ENCODE measurements around the gene SEL1L. TPM values are rescaled to one million over a fixed set of nuclear protein-coding genes. Genes with fewer than 3 reads are reported as not detected.

Gene SEL1L
- total and polyA plus RNA-seq, 2 experiments from 2014 or later = 20.6 to 22.6 TPM

DNA sequence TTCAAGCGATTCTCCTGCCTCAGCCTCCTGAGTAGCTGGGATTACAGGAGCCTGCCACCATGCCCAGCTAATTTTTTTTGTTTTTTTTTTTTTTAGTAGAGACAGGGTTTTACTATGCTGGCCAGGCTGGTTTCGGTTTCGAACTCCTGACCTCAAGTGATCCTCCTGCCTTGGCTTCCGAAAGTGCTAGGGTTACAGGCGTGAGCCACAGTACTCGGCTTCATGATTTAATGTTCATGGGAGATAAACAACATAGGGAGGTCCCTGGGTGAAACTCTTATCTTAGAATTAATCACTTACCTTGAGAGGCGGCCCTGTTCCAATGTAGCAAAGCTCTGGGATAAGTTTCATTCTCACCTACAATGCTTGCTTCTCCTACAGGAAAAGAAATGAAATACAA, 48.3 kb downstream of the SEL1L start:
- Histone ChIP-seq H3F3A (replicated peaks; ENCODE audit: low read depth) (no peaks in the 10 kb centered on the region), H3K9me2 (ENCODE audit: insufficient read depth) (no peaks in the 10 kb centered on the region), H2AFZ (no peak overlapping the region), H3K27me3 (ENCODE audit: insufficient read depth) (no peaks in the 10 kb centered on the region), H3K4me3 (no peak overlapping the region), H3K36me3 (ENCODE audit: insufficient read depth) (peaks cover 33% of the 10 kb centered on the region), H3K4me2 (no peak overlapping the region), H3K27ac (ENCODE audit: low read depth) (no peak overlapping the region), H3K79me2 (replicated peaks; ENCODE audit: insufficient read depth) (no peaks in the 10 kb centered on the region), H4K20me1 (replicated peaks; ENCODE audit: insufficient read depth) (no peaks in the 10 kb centered on the region), H3K4me1 (ENCODE audit: insufficient read depth) (no peaks in the 10 kb centered on the region)
- TF ChIP-seq CREB1 (CRISPR knock-in tag; IDR thresholded peaks at IDR 0.05; ENCODE audit: low read depth) (no peak), JUNB (IDR thresholded peaks at IDR 0.05; ENCODE audit: unreplicated experiment) (no peak), NANOG (IDR thresholded peaks at IDR 0.05; ENCODE audit: borderline replicate concordance) (no peak), ZNF114 (CRISPR knock-in tag; IDR thresholded peaks at IDR 0.05) (no peak), EZH2phosphoT487 (IDR thresholded peaks at IDR 0.05; ENCODE audit: unreplicated experiment) (no peak), EZH2 (IDR thresholded peaks at IDR 0.05; ENCODE audit: low read depth, unreplicated experiment) (no peak), ZNF331 (CRISPR knock-in tag; IDR thresholded peaks at IDR 0.05; ENCODE audit: low read depth) (no peak), POLR2AphosphoS5 (IDR thresholded peaks at IDR 0.05; ENCODE audit: low read depth) (no peak), STAT1 (IDR thresholded peaks at IDR 0.05; ENCODE audit: unreplicated experiment) (no peak)
- TF ChIP-seq, protein P1, sequence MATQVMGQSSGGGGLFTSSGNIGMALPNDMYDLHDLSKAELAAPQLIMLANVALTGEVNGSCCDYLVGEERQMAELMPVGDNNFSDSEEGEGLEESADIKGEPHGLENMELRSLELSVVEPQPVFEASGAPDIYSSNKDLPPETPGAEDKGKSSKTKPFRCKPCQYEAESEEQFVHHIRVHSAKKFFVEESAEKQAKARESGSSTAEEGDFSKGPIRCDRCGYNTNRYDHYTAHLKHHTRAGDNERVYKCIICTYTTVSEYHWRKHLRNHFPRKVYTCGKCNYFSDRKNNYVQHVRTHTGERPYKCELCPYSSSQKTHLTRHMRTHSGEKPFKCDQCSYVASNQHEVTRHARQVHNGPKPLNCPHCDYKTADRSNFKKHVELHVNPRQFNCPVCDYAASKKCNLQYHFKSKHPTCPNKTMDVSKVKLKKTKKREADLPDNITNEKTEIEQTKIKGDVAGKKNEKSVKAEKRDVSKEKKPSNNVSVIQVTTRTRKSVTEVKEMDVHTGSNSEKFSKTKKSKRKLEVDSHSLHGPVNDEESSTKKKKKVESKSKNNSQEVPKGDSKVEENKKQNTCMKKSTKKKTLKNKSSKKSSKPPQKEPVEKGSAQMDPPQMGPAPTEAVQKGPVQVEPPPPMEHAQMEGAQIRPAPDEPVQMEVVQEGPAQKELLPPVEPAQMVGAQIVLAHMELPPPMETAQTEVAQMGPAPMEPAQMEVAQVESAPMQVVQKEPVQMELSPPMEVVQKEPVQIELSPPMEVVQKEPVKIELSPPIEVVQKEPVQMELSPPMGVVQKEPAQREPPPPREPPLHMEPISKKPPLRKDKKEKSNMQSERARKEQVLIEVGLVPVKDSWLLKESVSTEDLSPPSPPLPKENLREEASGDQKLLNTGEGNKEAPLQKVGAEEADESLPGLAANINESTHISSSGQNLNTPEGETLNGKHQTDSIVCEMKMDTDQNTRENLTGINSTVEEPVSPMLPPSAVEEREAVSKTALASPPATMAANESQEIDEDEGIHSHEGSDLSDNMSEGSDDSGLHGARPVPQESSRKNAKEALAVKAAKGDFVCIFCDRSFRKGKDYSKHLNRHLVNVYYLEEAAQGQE (IDR thresholded peaks at IDR 0.05; ENCODE audit: unreplicated experiment) = no peak
- TF ChIP-seq, protein P2, sequence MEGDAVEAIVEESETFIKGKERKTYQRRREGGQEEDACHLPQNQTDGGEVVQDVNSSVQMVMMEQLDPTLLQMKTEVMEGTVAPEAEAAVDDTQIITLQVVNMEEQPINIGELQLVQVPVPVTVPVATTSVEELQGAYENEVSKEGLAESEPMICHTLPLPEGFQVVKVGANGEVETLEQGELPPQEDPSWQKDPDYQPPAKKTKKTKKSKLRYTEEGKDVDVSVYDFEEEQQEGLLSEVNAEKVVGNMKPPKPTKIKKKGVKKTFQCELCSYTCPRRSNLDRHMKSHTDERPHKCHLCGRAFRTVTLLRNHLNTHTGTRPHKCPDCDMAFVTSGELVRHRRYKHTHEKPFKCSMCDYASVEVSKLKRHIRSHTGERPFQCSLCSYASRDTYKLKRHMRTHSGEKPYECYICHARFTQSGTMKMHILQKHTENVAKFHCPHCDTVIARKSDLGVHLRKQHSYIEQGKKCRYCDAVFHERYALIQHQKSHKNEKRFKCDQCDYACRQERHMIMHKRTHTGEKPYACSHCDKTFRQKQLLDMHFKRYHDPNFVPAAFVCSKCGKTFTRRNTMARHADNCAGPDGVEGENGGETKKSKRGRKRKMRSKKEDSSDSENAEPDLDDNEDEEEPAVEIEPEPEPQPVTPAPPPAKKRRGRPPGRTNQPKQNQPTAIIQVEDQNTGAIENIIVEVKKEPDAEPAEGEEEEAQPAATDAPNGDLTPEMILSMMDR (conservative IDR thresholded peaks at IDR 0.05; ENCODE audit: low read depth in 2 of 2) = no peak
- TF ChIP-seq, protein P3, sequence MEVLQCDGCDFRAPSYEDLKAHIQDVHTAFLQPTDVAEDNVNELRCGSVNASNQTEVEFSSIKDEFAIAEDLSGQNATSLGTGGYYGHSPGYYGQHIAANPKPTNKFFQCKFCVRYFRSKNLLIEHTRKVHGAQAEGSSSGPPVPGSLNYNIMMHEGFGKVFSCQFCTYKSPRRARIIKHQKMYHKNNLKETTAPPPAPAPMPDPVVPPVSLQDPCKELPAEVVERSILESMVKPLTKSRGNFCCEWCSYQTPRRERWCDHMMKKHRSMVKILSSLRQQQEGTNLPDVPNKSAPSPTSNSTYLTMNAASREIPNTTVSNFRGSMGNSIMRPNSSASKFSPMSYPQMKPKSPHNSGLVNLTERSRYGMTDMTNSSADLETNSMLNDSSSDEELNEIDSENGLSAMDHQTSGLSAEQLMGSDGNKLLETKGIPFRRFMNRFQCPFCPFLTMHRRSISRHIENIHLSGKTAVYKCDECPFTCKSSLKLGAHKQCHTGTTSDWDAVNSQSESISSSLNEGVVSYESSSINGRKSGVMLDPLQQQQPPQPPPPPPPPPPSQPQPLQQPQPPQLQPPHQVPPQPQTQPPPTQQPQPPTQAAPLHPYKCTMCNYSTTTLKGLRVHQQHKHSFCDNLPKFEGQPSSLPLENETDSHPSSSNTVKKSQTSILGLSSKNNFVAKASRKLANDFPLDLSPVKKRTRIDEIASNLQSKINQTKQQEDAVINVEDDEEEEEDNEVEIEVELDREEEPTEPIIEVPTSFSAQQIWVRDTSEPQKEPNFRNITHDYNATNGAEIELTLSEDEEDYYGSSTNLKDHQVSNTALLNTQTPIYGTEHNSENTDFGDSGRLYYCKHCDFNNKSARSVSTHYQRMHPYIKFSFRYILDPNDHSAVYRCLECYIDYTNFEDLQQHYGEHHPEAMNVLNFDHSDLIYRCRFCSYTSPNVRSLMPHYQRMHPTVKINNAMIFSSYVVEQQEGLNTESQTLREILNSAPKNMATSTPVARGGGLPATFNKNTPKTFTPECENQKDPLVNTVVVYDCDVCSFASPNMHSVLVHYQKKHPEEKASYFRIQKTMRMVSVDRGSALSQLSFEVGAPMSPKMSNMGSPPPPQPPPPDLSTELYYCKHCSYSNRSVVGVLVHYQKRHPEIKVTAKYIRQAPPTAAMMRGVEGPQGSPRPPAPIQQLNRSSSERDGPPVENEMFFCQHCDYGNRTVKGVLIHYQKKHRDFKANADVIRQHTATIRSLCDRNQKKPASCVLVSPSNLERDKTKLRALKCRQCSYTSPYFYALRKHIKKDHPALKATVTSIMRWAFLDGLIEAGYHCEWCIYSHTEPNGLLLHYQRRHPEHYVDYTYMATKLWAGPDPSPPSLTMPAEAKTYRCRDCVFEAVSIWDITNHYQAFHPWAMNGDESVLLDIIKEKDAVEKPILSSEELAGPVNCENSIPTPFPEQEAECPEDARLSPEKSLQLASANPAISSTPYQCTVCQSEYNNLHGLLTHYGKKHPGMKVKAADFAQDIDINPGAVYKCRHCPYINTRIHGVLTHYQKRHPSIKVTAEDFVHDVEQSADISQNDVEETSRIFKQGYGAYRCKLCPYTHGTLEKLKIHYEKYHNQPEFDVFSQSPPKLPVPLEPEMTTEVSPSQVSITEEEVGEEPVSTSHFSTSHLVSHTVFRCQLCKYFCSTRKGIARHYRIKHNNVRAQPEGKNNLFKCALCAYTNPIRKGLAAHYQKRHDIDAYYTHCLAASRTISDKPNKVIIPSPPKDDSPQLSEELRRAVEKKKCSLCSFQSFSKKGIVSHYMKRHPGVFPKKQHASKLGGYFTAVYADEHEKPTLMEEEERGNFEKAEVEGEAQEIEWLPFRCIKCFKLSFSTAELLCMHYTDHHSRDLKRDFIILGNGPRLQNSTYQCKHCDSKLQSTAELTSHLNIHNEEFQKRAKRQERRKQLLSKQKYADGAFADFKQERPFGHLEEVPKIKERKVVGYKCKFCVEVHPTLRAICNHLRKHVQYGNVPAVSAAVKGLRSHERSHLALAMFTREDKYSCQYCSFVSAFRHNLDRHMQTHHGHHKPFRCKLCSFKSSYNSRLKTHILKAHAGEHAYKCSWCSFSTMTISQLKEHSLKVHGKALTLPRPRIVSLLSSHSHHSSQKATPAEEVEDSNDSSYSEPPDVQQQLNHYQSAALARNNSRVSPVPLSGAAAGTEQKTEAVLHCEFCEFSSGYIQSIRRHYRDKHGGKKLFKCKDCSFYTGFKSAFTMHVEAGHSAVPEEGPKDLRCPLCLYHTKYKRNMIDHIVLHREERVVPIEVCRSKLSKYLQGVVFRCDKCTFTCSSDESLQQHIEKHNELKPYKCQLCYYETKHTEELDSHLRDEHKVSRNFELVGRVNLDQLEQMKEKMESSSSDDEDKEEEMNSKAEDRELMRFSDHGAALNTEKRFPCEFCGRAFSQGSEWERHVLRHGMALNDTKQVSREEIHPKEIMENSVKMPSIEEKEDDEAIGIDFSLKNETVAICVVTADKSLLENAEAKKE (CRISPR knock-in tag; IDR thresholded peaks at IDR 0.05) = no peak
- TF ChIP-seq, protein P4, sequence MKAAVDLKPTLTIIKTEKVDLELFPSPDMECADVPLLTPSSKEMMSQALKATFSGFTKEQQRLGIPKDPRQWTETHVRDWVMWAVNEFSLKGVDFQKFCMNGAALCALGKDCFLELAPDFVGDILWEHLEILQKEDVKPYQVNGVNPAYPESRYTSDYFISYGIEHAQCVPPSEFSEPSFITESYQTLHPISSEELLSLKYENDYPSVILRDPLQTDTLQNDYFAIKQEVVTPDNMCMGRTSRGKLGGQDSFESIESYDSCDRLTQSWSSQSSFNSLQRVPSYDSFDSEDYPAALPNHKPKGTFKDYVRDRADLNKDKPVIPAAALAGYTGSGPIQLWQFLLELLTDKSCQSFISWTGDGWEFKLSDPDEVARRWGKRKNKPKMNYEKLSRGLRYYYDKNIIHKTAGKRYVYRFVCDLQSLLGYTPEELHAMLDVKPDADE (IDR thresholded peaks at IDR 0.05) = no peak
- DNase-seq (ENCODE audit: low spot score) (no peak), ATAC-seq (no peak)
- H3K9me3 Mint-ChIP-seq = no peaks in the 10 kb centered on the region
- H3K4me3 Mint-ChIP-seq = no peak overlapping the region
- no peaks in the 10 kb centered on the region for H3K27me3 Mint-ChIP-seq (ENCODE audit: insufficient read depth, low read depth, poor library complexity)
- H3K4me1 Mint-ChIP-seq = no peaks in the 10 kb centered on the region
- peaks cover 13% of the 10 kb centered on the region; the same call in 2 of the 3 replicates for H3K36me3 Mint-ChIP-seq (ENCODE audit: low read depth)
- no peak overlapping the region for H3K27ac Mint-ChIP-seq
